GM23338 (cell line): ENCODE results near the gene ESRRA. TPM values are rescaled to one million over a fixed set of nuclear protein-coding genes. Genes with fewer than 3 reads are reported as not detected.

Experiments used
- ATAC-seq: fragments of 200-7000 bp; cut with Tn5 transposase; 3 replicates; pipeline ENCODE4 v1.9.1; 2020
- DNase-seq: peaks from one replicate; pipeline ENCODE4 v3.0.0-alpha.2; 2015; ENCODE audit warnings: low spot score
- H2AFZ ChIP-seq: fragments of 200-600 bp; sonication (generic); 2 replicates; pipeline ENCODE4 v1.8.0; 2016; ENCODE audit warnings: antibody characterized with exemption, mild to moderate bottlenecking, moderate library complexity
- H3F3A ChIP-seq: fragments of 200-600 bp; sonication (generic); replicated peaks from 2 replicates; pipeline ENCODE4 v1.8.0; 2017; ENCODE audit warnings: antibody characterized with exemption, mixed run types, low read depth
- H3K27ac ChIP-seq: fragments of 200-600 bp; sonication (generic); 2 replicates; pipeline ENCODE4 v1.6.1; 2016; ENCODE audit warnings: low read depth
- H3K27me3 ChIP-seq: fragments of 200-600 bp; sonication (generic); 2 replicates; pipeline ENCODE4 v1.8.0; 2016; ENCODE audit warnings: mild to moderate bottlenecking, mixed run types, moderate library complexity; ENCODE audit not compliant: insufficient read depth
- H3K36me3 ChIP-seq: fragments of 200-600 bp; sonication (generic); 2 replicates; pipeline ENCODE4 v1.8.0; 2016; ENCODE audit warnings: mild to moderate bottlenecking; ENCODE audit not compliant: insufficient read depth
- H3K4me1 ChIP-seq: fragments of 200-600 bp; sonication (generic); 2 replicates; pipeline ENCODE4 v1.8.0; 2016; ENCODE audit warnings: mild to moderate bottlenecking, moderate library complexity; ENCODE audit not compliant: insufficient read depth
- H3K4me2 ChIP-seq: fragments of 200-600 bp; sonication (generic); 2 replicates; pipeline ENCODE4 v1.7.1; 2017; ENCODE audit warnings: mixed run types
- H3K4me3 ChIP-seq: fragments of 200-600 bp; sonication (generic); 2 replicates; pipeline ENCODE4 v1.6.1; 2016; ENCODE audit warnings: mixed run types
- H3K79me2 ChIP-seq: fragments of 200-600 bp; sonication (generic); replicated peaks from 2 replicates; pipeline ENCODE4 v1.8.0; 2017; ENCODE audit warnings: mild to moderate bottlenecking; ENCODE audit not compliant: insufficient read depth
- H3K9me2 ChIP-seq: fragments of 200-600 bp; sonication (generic); 2 replicates; pipeline ENCODE4 v1.8.0; 2017; ENCODE audit not compliant: insufficient read depth
- H4K20me1 ChIP-seq: fragments of 200-600 bp; sonication (generic); replicated peaks from 2 replicates; pipeline ENCODE4 v1.8.0; 2017; ENCODE audit warnings: mild to moderate bottlenecking; ENCODE audit not compliant: insufficient read depth
- H3K27ac Mint-ChIP-seq: 2 replicates; pipeline ENCODE4 v1.8.0; 2020; ENCODE audit warnings: inconsistent platforms, mild to moderate bottlenecking, moderate library complexity, mixed read lengths
- H3K27me3 Mint-ChIP-seq: 3 replicates; pipeline ENCODE4 v1.8.0; 2022; ENCODE audit warnings: low read depth, mild to moderate bottlenecking, moderate library complexity, mixed read lengths, inconsistent platforms; ENCODE audit not compliant: insufficient read depth, poor library complexity
- H3K36me3 Mint-ChIP-seq: 3 replicates; pipeline ENCODE4 v1.8.0; 2021; ENCODE audit warnings: low read depth, mild to moderate bottlenecking, inconsistent platforms, moderate library complexity, mixed read lengths
- H3K4me1 Mint-ChIP-seq: 3 replicates; pipeline ENCODE4 v1.8.0; 2020; ENCODE audit warnings: mild to moderate bottlenecking, inconsistent platforms, mixed read lengths
- H3K4me3 Mint-ChIP-seq: 3 replicates; pipeline ENCODE4 v1.8.0; 2021; ENCODE audit warnings: moderate library complexity, mild to moderate bottlenecking, inconsistent platforms, mixed read lengths
- H3K9me3 Mint-ChIP-seq: 3 replicates; pipeline ENCODE4 v1.8.0; 2020; ENCODE audit warnings: moderate library complexity, mild to moderate bottlenecking, inconsistent platforms, mixed read lengths
- EZH2 ChIP-seq: fragments of 200-600 bp; sonication (generic); IDR thresholded peaks from one replicate; pipeline ENCODE4 v1.8.0; 2017; ENCODE audit warnings: antibody characterized with exemption, mild to moderate bottlenecking, low read depth; ENCODE audit not compliant: unreplicated experiment
- EZH2phosphoT487 ChIP-seq: fragments of 200-600 bp; sonication (generic); IDR thresholded peaks from one replicate; pipeline ENCODE4 v1.8.1; 2018; ENCODE audit warnings: antibody characterized with exemption; ENCODE audit not compliant: unreplicated experiment
- JUNB ChIP-seq: IDR thresholded peaks from one replicate; pipeline ENCODE4 v1.6.1; 2016; ENCODE audit warnings: antibody characterized with exemption; ENCODE audit not compliant: unreplicated experiment
- NANOG ChIP-seq: IDR thresholded peaks from 2 replicates; pipeline ENCODE4 v1.6.1; 2016; ENCODE audit warnings: antibody characterized with exemption, borderline replicate concordance
- POLR2AphosphoS5 ChIP-seq: IDR thresholded peaks from 2 replicates; pipeline ENCODE4 v1.6.1; 2016; ENCODE audit warnings: antibody characterized with exemption, low read depth
- STAT1 ChIP-seq: IDR thresholded peaks from one replicate; pipeline ENCODE4 v1.6.1; 2016; ENCODE audit warnings: antibody characterized with exemption; ENCODE audit not compliant: unreplicated experiment
- ZNF331 ChIP-seq: fragments of 250-450 bp; sonication (Bioruptor Pico); IDR thresholded peaks from 2 replicates; pipeline ENCODE4 v1.5.0; 2020; ENCODE audit warnings: low read depth, mild to moderate bottlenecking, moderate library complexity
- polyA plus RNA-seq: library from polyadenylated mRNA; unstranded; fragments of >200 nt; fragmentation: Nextera tagmentation; extraction: Ambion mirVana; gene quantifications from 2 replicates; pipeline ENCODE4 v1.2.1, GENCODE V29; 2016
- total RNA-seq: library from RNA; depleted of rRNA; stranded (reverse); fragments of >200 nt; shearing (Covaris generic); gene quantifications from 2 replicates; pipeline ENCODE4 v1.2.3, GENCODE V29; 2014
- TF ChIP-seq, protein P1 (sequence below), 2 experiments: fragments of 200-600 bp in 1 of 2; sonication (generic) in 1 of 2; conservative IDR thresholded peaks; 2 replicates each; pipeline versions ENCODE4 v1.5.1 to v1.6.1; 2016 to 2017; ENCODE audit warnings: antibody characterized with exemption in 2 of 2, low read depth in 2 of 2, mild to moderate bottlenecking in 2 of 2, moderate library complexity in 1 of 2
- TF ChIP-seq, protein P2 (sequence below): IDR thresholded peaks from one replicate; pipeline ENCODE4 v1.6.1; 2018; ENCODE audit warnings: antibody characterized with exemption; ENCODE audit not compliant: unreplicated experiment
- TF ChIP-seq, protein P3 (sequence below): IDR thresholded peaks from 2 replicates; pipeline ENCODE4 v1.6.1; 2016; ENCODE audit warnings: antibody characterized with exemption

Gene ESRRA
- total and polyA plus RNA-seq, 2 experiments from 2014 or later, result 13.7 to 55.1 TPM

DNA sequence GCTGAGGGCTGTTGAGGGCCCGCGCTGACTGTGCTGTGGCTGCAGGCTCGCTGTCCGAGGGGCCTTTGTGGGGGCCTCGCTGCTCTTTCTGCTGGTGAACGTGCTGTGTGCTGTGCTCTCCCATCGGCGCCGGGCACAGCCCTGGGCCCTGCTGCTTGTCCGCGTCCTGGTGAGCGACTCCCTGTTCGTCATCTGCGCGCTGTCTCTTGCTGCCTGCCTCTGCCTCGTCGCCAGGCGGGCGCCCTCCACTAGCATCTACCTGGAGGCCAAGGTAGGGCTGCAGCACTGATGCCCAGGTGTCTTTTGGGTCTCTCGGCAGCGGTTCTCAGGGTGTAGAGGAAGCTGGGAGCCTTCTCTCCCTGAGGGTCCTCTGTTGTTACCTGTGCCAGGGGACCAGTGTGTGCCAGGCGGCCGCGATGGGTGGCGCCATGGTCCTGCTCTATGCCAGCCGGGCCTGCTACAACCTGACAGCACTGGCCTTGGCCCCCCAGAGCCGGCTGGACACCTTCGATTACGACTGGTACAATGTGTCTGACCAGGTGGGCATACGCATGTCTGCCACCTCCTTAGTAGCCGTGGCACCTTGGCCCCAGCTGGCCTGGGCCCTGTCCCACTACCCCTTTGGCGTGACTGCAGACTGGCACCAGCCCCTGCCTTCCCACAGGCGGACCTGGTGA lies 17.5 kb upstream of the ESRRA start (continued):
- no peak for TF ChIP-seq NANOG
- TF ChIP-seq, protein P1, sequence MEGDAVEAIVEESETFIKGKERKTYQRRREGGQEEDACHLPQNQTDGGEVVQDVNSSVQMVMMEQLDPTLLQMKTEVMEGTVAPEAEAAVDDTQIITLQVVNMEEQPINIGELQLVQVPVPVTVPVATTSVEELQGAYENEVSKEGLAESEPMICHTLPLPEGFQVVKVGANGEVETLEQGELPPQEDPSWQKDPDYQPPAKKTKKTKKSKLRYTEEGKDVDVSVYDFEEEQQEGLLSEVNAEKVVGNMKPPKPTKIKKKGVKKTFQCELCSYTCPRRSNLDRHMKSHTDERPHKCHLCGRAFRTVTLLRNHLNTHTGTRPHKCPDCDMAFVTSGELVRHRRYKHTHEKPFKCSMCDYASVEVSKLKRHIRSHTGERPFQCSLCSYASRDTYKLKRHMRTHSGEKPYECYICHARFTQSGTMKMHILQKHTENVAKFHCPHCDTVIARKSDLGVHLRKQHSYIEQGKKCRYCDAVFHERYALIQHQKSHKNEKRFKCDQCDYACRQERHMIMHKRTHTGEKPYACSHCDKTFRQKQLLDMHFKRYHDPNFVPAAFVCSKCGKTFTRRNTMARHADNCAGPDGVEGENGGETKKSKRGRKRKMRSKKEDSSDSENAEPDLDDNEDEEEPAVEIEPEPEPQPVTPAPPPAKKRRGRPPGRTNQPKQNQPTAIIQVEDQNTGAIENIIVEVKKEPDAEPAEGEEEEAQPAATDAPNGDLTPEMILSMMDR (conservative IDR thresholded peaks at IDR 0.05; ENCODE audit: low read depth in 2 of 2), result no peak
- TF ChIP-seq, protein P2, sequence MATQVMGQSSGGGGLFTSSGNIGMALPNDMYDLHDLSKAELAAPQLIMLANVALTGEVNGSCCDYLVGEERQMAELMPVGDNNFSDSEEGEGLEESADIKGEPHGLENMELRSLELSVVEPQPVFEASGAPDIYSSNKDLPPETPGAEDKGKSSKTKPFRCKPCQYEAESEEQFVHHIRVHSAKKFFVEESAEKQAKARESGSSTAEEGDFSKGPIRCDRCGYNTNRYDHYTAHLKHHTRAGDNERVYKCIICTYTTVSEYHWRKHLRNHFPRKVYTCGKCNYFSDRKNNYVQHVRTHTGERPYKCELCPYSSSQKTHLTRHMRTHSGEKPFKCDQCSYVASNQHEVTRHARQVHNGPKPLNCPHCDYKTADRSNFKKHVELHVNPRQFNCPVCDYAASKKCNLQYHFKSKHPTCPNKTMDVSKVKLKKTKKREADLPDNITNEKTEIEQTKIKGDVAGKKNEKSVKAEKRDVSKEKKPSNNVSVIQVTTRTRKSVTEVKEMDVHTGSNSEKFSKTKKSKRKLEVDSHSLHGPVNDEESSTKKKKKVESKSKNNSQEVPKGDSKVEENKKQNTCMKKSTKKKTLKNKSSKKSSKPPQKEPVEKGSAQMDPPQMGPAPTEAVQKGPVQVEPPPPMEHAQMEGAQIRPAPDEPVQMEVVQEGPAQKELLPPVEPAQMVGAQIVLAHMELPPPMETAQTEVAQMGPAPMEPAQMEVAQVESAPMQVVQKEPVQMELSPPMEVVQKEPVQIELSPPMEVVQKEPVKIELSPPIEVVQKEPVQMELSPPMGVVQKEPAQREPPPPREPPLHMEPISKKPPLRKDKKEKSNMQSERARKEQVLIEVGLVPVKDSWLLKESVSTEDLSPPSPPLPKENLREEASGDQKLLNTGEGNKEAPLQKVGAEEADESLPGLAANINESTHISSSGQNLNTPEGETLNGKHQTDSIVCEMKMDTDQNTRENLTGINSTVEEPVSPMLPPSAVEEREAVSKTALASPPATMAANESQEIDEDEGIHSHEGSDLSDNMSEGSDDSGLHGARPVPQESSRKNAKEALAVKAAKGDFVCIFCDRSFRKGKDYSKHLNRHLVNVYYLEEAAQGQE, result no peak
- TF ChIP-seq JUNB, result no peak
- TF ChIP-seq EZH2phosphoT487, result no peak
- TF ChIP-seq POLR2AphosphoS5, result no peak
- no peak for TF ChIP-seq ZNF331 (CRISPR knock-in tag)
- no peak for TF ChIP-seq EZH2
- no peak for TF ChIP-seq STAT1
- TF ChIP-seq, protein P3, sequence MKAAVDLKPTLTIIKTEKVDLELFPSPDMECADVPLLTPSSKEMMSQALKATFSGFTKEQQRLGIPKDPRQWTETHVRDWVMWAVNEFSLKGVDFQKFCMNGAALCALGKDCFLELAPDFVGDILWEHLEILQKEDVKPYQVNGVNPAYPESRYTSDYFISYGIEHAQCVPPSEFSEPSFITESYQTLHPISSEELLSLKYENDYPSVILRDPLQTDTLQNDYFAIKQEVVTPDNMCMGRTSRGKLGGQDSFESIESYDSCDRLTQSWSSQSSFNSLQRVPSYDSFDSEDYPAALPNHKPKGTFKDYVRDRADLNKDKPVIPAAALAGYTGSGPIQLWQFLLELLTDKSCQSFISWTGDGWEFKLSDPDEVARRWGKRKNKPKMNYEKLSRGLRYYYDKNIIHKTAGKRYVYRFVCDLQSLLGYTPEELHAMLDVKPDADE, result no peak

DNA sequence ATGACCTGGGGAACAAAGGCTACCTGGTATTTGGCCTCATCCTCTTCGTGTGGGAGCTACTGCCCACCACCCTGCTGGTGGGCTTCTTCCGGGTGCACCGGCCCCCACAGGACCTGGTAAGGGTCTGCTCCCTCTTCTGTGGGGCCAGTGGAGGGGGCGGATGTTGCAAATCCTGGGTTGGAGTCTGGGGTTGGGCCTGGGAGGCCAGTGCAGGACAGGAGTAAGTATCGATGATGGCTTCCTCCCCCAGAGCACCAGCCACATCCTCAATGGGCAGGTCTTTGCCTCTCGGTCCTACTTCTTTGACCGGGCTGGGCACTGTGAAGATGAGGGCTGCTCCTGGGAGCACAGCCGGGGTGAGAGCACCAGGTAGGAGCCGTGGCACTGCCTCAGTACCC lies 17.0 kb upstream of the ESRRA start:
- no peak for TF ChIP-seq STAT1
- no peak for TF ChIP-seq POLR2AphosphoS5
- TF ChIP-seq EZH2, result no peak
- TF ChIP-seq EZH2phosphoT487, result no peak
- no peak for TF ChIP-seq ZNF331 (CRISPR knock-in tag)
- no peak for TF ChIP-seq JUNB
- TF ChIP-seq, protein P2, result no peak
- TF ChIP-seq, protein P1 (conservative IDR thresholded peaks at IDR 0.05; ENCODE audit: low read depth in 2 of 2), result no peak
- Histone ChIP-seq H4K20me1 (peaks cover 1% of the 10 kb centered on the region; the same call in 1 of the 2 replicates), H3K27me3 (peaks cover 55% of the 10 kb centered on the region), H2AFZ (no peak overlapping the region), H3K79me2 (no peaks in the 10 kb centered on the region), H3K36me3 (no peaks in the 10 kb centered on the region), H3K4me2 (no peak overlapping the region), H3K4me3 (no peak overlapping the region), H3F3A (peaks cover 13% of the 10 kb centered on the region; the same call in 1 of the 2 replicates), H3K9me2 (no peaks in the 10 kb centered on the region), H3K4me1 (peaks cover 8% of the 10 kb centered on the region), H3K27ac (no peak overlapping the region)
- DNase-seq, result no peak
- Mint-ChIP-seq H3K4me1 (peaks cover 11% of the 10 kb centered on the region), H3K36me3 (no peaks in the 10 kb centered on the region; the same call in 2 of the 3 replicates), H3K4me3 (no peak overlapping the region), H3K27ac (no peak overlapping the region), H3K9me3 (no peaks in the 10 kb centered on the region; the same call in 1 of the 3 replicates), H3K27me3 (peaks cover 50% of the 10 kb centered on the region)
- ATAC-seq, result no peak
